Activated CD4-positive, alpha-beta T cell treated with anti-CD3 and anti-CD28 coated beads, Interleukin-2, Interleukin-4, amounts not matched to agents 100 ng/mL and 50 ng/mL, durations not matched to agents 16 hours and 8 hours (primary cell): Measurements from ENCODE around the gene CADPS.

ENCODE experiments used
- DNase-seq: peaks from one replicate; pipeline ENCODE4 v3.0.0-alpha.2; 2020; ENCODE audit warnings: low spot score

Gene CADPS

GRCh38 chr3:62500556-62501288, 374.5 kb downstream of the CADPS start:
- DNase-seq = no peak

DNA sequence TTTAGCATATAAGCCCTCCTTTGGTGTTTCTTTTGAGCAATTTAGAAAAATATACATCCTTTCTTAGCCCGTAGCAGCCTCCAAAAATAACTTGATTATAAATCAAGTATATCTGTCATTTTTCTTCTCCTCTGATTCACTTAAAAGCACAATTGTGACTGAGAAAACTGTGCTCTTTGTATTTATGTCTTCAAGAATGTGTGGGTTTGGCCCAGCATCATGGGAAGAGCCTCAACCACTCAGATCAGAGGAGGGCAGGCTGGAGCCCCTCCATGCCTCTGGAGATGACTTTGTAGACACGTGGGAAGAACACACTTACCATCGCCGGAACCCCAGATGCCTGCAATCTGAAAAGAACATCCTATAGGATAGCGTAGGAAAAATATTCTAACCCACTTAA, 378.1 kb downstream of the CADPS start:
- DNase-seq = no peak

DNA sequence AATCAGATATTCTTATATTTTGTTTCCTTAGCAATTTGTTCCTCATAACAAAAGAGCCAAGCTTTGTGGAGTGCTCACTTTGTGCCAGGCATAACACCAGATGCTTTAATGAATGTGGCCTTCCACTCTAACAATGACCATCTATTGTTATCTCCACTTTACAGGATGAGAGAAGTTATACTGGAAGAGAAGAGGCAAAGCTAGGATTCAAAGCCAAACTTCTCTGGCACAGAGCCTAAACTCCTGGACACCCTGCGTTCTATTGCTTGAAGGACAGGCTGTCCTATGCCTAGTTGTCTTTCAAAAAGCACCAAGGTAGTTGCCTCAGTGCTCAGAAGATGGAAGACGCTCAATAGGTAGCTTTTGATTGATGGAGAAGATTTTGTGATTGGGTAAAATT, 378.7 kb downstream of the CADPS start:
- no peak for DNase-seq

- DNase-seq = no peak
Measured at GRCh38 chr3:62493109-62493801, 382.0 kb downstream of the CADPS start.

DNA sequence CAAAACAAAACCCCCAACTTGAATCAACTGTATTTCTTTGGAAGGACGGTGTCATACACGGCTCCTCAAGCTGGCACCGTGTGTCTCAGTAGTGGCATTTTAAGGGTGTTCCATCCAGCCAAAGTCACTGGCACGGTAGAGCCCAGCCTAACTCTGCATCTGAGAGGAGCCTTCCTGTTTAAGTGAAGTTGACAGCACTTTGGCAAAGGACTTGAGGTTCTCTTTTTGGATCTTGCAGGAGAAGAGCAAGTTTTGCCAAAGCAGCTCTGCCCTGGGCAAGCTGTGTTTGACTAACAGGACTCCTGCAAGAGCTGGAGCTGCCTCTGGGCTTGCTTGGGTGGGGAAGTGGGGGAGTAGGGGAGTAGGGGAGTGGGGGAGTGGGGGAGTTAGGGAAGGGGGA, 392.3 kb downstream of the CADPS start:
- no peak for DNase-seq

GRCh38 chr3:62481962-62482361, 393.3 kb downstream of the CADPS start:
- DNase-seq = no peak

DNA sequence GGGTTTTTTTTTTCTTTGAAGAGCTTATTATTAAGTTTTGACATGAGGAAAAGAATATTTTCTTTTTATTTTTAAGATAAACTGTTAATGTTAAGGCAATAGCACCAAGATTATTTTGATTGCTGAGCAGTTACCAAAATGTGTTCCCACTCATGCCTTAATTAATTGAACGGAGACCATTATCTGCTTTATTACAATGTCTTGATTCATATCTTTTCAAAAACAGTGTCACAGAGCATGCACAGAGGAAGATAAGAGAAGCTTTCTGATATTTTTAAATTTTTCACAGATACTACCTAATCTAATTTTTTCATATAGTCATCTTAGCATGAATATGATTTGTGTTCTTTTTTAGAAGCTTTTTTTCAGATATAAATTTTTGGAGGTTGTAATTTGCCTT, 395.2 kb downstream of the CADPS start:
- no peak for DNase-seq

- no peak for DNase-seq
Measured at GRCh38 chr3:62479326-62479725, 395.9 kb downstream of the CADPS start.

- DNase-seq = no peak
Measured at GRCh38 chr3:62475306-62475705, 399.9 kb downstream of the CADPS start.

GRCh38 chr3:62467966-62468722, 407.1 kb downstream of the CADPS start:
- no peak for DNase-seq

- DNase-seq = no peak
Measured at GRCh38 chr3:62462788-62463187, 412.4 kb downstream of the CADPS start.

GRCh38 chr3:62462104-62462762, 413.0 kb downstream of the CADPS start:
- DNase-seq = no peak

- DNase-seq = no peak
Measured at GRCh38 chr3:62454916-62455315, 420.3 kb downstream of the CADPS start.

- no peak for DNase-seq
Measured at GRCh38 chr3:62453448-62453847, 421.8 kb downstream of the CADPS start.

GRCh38 chr3:62451211-62451887, 423.9 kb downstream of the CADPS start:
- no peak for DNase-seq

DNA sequence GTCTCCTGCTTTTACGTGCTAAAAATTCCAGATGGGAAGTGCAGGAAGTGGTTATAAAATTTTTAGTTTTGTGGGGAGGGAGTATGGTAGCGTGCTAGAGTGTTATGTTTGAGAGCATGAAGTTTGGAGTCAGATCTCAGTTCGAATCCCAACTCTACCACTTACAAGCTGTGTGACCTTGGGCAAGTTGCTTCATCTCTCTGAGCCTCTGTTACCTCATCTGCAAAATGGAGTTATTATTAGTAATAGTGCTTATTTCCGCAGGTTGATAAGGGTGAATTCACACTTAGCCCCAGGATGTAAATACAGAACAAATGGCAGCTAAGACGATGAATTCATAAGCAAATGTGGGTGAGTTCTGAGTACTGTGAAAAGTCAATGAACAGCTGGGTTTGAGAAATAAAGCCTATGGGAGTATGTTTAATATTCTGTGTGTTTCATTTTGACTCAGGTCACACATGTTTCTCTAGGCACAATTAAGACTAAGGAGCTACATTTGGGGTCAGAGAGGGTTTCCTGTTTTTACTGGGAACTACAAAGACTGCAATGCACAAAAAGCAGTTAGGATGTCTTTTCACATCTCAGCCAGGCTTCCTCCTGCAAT, 428.8 kb downstream of the CADPS start:
- no peak for DNase-seq

- peak; percentile 9 for DNase-seq
Measured at GRCh38 chr3:62445275-62445674, 429.9 kb downstream of the CADPS start.

GRCh38 chr3:62439978-62440377, 435.2 kb downstream of the CADPS start:
- DNase-seq = no peak

GRCh38 chr3:62439176-62439813, 435.9 kb downstream of the CADPS start:
- DNase-seq = no peak

DNA sequence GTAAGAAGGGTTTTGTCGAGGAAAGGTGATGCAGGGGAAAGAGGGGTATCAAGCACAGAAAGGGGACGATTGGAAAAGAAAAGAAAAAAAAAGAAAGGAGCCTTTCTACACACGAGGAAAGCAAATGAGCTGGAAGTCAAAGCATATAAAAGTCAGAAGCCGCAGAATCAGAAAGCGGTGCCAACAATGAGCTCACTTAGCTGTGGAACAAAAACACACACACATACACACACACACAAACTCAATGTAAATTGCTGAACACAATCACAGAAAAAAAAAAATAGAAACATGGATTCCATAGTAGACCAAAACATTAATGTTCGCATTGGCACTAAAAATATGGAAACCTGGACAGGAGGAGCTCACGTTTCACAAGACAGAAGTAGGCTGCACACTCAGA, 438.4 kb downstream of the CADPS start:
- no peak for DNase-seq

DNA sequence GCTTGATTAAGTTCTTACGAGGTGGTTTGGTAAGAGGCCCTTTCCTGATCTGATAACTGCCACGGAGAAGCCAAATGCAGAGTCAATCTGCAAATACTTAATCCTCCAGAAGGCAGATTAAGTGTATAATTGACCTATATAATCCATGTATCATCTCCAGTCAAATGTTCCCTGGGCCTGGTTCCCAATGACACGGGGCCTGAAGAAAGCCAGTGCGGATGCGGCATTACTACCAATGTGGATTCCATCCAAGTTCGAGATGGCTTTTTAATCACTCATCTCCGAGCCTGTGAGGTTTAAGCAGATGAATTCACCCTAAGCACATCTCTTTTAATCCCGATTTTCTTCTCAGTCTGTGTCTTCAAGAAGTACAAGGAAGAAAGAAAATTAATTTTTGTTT, 441.8 kb downstream of the CADPS start:
- no peak for DNase-seq
